GM12801 (cell line): Measurements from ENCODE around the gene PSPC1.

Experiments used
- TF ChIP-seq, protein P1 (sequence below): IDR thresholded peaks from one replicate; pipeline ENCODE4 v1.5.1; 2011; ENCODE audit warnings: control low read depth; ENCODE audit not compliant: insufficient read length; ENCODE audit errors: extremely low read depth

The PSPC1 gene

DNA sequence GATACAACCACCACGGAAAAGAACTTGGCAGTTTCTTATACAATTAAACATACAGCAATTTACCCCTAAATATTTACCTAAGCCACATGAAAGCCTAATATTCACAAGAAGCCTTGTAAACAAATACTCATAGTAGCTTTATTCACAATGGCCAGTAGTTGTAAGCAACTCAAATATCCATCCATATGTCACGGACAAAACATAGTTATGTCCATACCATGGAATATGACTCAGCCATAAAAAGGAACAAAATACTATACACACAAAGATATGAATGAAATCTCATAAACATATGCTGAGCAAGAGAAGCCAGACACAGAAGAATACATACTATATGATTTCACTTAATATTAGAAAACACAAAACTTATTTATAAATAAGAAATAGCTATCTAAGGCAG, 12.9 kb downstream of the PSPC1 start:
- TF ChIP-seq, protein P1, sequence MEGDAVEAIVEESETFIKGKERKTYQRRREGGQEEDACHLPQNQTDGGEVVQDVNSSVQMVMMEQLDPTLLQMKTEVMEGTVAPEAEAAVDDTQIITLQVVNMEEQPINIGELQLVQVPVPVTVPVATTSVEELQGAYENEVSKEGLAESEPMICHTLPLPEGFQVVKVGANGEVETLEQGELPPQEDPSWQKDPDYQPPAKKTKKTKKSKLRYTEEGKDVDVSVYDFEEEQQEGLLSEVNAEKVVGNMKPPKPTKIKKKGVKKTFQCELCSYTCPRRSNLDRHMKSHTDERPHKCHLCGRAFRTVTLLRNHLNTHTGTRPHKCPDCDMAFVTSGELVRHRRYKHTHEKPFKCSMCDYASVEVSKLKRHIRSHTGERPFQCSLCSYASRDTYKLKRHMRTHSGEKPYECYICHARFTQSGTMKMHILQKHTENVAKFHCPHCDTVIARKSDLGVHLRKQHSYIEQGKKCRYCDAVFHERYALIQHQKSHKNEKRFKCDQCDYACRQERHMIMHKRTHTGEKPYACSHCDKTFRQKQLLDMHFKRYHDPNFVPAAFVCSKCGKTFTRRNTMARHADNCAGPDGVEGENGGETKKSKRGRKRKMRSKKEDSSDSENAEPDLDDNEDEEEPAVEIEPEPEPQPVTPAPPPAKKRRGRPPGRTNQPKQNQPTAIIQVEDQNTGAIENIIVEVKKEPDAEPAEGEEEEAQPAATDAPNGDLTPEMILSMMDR = no peak

DNA sequence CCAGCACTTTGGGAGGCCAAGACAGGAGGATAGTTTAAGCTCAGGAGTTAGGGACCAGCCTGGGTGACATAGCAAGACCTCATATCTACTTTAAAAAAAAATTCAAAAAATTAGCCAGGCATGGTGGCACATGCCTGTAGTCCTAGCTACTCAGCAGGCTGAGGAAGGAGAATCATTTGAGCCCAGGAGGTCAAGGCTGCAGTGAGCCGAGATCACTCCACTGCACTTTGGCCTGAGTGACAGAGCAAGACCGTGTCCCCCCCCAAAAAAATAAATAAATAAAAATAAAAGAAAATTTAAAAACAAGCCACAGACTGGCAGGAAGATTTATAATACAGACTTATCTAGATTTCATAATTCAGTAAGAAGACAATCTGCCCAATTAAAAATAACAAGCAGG, 14.8 kb downstream of the PSPC1 start:
- TF ChIP-seq, protein P1 = no peak

DNA sequence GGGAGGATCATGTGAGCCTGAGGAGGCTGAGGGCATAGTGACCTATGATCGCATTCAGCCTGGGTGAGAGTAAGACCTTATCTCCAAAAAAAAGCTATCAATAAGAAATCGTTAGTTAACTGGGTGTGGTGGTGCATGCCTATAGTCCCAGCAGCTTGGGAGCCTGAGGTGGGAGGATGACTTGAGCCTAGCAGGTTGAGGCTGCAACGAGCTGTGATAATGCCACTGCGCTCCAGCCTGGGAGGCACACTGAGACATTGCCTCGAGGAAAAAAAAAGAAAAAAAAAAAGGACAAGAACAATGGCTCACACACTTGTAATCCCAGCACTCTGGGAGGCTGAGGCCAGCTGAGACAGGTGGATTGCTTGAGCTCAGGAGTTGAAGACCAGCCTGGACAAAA, 16.2 kb downstream of the PSPC1 start:
- TF ChIP-seq, protein P1 = no peak

DNA sequence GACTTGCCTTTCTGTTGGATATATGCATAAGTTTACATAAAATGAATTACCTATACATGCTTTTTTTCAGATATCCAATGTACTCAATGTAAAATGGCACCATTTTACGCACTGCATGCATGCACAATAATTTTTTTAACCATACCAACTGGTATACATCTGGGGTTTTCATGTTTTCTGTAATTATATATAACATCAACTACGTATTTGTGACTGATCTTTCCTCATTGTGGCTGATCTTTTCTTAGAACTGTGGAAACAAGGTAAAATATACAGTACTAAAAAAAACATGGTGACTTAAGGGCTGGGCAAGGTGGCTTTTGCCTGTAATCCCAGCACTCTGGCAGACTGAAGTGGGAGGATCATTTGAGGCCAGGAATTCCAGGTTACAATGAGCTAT, 18.5 kb downstream of the PSPC1 start:
- TF ChIP-seq, protein P1 = no peak

DNA sequence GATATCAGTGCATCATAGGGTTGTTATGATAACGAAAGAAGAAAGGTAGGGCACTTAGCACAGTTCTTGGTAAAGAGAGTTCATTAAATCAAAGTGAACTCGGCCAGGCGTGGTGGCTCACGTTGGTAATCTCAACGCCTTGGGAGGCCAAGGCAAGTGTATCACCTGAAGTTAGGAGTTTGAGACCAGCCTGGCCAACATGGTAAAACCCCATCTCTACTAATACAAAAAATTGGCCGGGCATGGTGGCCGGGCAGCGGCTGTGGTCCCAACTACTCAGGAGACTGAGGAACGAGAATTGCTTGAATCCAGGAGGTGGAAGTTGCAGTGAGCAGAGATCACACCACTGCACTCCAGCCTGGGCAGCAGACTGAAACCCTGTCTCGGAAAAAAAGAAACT, 19.1 kb downstream of the PSPC1 start:
- TF ChIP-seq, protein P1 = no peak

DNA sequence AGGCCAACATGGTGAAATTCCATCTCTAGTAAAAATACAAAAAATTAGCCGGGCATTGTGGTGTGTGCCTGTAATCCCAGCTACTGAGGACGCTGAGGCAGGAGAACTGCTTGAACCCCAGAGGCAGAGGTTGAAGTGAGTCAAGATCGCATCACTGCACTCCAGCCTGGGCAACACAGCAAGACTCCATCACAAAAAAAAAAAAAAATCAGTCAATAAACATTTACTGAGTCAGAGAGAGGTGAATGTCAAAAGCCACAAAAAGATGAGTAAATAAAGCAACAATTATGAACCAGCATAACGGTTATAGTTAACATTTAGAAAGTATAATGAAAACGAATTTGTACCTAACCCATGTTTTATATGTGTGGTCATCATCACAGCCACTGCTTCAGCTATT, 23.1 kb downstream of the PSPC1 start:
- TF ChIP-seq, protein P1 = no peak

DNA sequence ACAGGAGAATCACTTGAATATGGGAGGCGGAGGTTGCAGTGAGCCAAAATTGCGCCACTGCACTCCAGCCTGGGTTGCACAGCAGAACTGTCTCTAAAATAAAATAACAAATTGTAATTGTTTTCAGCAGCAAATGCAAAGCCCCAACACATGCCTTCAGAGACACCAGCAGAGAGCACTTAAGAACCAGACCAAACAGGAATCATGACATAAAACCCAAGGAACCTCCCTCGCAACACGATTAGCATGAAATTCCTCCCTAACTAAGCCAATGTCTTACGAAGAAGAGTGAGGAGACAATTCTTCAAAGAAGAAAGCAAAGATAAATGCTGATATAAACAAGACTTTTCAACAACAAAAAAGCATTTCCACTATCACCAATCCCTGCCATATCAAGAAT, 40.1 kb downstream of the PSPC1 start:
- TF ChIP-seq, protein P1 = no peak
